K562 (cell line): ENCODE results near the gene BSCL2. TPM values are rescaled to one million over a fixed set of nuclear protein-coding genes. Genes with fewer than 3 reads are reported as not detected.
"Not testable (repeated sequence)": the region's sequence is repeated elsewhere in the genome, so short reads cannot be mapped to it uniquely, and the experiment has no call there.

Experiments used
- ATAC-seq: fragments of 200-7000 bp; cut with Tn5 transposase; 3 replicates; pipeline ENCODE4 v1.9.1; 2020; ENCODE audit warnings: moderate library complexity
- BruUV-seq: library from RNA; stranded (reverse); fragments of 400-500 nt; replicated peaks from 2 replicates; lab custom pipeline; 2021; lab: Mats Ljungman, UMichigan
- CTCF ChIA-PET: fragments of 300-600 bp; formaldehyde crosslinking; extraction: SDS; loops from one replicate; lab custom pipeline; 2021; ENCODE audit warnings: low intra/inter-chr PET ratio; lab: Yijun Ruan, JAX
- POLR2A ChIA-PET: fragments of 300-600, 350-650 bp; sonication (Branson Sonifier 250); formaldehyde crosslinking; extraction: SDS; loops from one replicate; lab custom pipeline; 2021; ENCODE audit warnings: antibody characterized with exemption, inconsistent platforms; lab: Yijun Ruan, JAX
- DNase-seq, 4 experiments: peaks; one replicate each; pipeline versions ENCODE4 v3.0.0 to v3.0.0-alpha.2; 2011 to 2018; ENCODE audit warnings: low spot score in 3 of 4, mixed read lengths in 3 of 4; ENCODE audit errors: extremely low read depth in 1 of 4
- FAIRE-seq: peaks from 2 replicates; lab custom pipeline; 2011; peaks lifted over from hg19 to GRCh38; lab: Jason Lieb, UNC
- H2AFZ ChIP-seq: 2 replicates; pipeline ENCODE4 v1.6.0; 2011; ENCODE audit warnings: low read depth, low read length, control low read depth, inconsistent platforms
- H3K27ac ChIP-seq: fragments of 200-600 bp; 3 replicates; pipeline ENCODE4 v1.8.0; 2011; ENCODE audit warnings: low read depth, mild to moderate bottlenecking, control low read depth, inconsistent platforms, low read length, moderate library complexity, mixed read lengths; ENCODE audit errors: extremely low read depth
- H3K27me3 ChIP-seq, 2 experiments: fragments of 300-600 bp in 1 of 2; 2 replicates in 1 of 2; 3 replicates in 1 of 2; pipeline versions ENCODE4 v1.6.0 to v1.8.0; 2011; ENCODE audit warnings: inconsistent platforms in 2 of 2, low read length in 2 of 2, mild to moderate bottlenecking in 1 of 2, mixed read lengths in 1 of 2, moderate library complexity in 1 of 2; ENCODE audit not compliant: control insufficient read depth in 2 of 2, insufficient read depth in 2 of 2
- H3K36me3 ChIP-seq: fragments of 300-600 bp; 3 replicates; pipeline ENCODE4 v1.8.0; 2011; ENCODE audit warnings: mild to moderate bottlenecking, low read length, inconsistent platforms; ENCODE audit not compliant: control insufficient read depth, insufficient read depth
- H3K4me1 ChIP-seq, 2 experiments: fragments of 200-600 bp in 1 of 2; replicated peaks in 1 of 2; 2 replicates in 1 of 2; 3 replicates in 1 of 2; pipeline versions ENCODE4 v1.5.1 to v1.8.0; 2011; ENCODE audit warnings: inconsistent platforms in 2 of 2, low read length in 2 of 2, mild to moderate bottlenecking in 1 of 2, mixed read lengths in 1 of 2, moderate library complexity in 1 of 2; ENCODE audit not compliant: control insufficient read depth in 2 of 2, insufficient read depth in 2 of 2
- H3K4me2 ChIP-seq: 2 replicates; pipeline ENCODE4 v1.6.1; 2011; ENCODE audit warnings: low read length, control low read depth, inconsistent platforms, mixed read lengths; ENCODE audit not compliant: insufficient read depth
- H3K4me3 ChIP-seq: fragments of 200-600 bp; sonication (generic), shearing (Covaris generic); 2 replicates; pipeline ENCODE4 v1.5.1; 2016; ENCODE audit warnings: control low read depth, inconsistent platforms
- H3K79me2 ChIP-seq: fragments of 200-600 bp; 3 replicates; pipeline ENCODE4 v1.8.0; 2011; ENCODE audit warnings: low read length, inconsistent platforms; ENCODE audit not compliant: control insufficient read depth, insufficient read depth
- H3K9ac ChIP-seq, 2 experiments: 2 replicates each; pipeline versions ENCODE4 v1.6.0 to v1.6.1; 2011; ENCODE audit warnings: low read depth in 2 of 2, low read length in 2 of 2, control low read depth in 1 of 2, inconsistent platforms in 1 of 2, mild to moderate bottlenecking in 1 of 2, mixed read lengths in 1 of 2; ENCODE audit not compliant: insufficient read depth in 1 of 2
- H3K9me1 ChIP-seq: one replicate; pipeline ENCODE4 v1.6.0; 2011; ENCODE audit warnings: inconsistent platforms, mild to moderate bottlenecking, low read length, moderate library complexity; ENCODE audit not compliant: control insufficient read depth, insufficient read depth
- H3K9me3 ChIP-seq: replicated peaks from 2 replicates; pipeline ENCODE4 v1.5.1; 2011; ENCODE audit warnings: low read depth, low read length, inconsistent platforms; ENCODE audit not compliant: control insufficient read depth, insufficient read depth
- H4K20me1 ChIP-seq: replicated peaks from 2 replicates; pipeline ENCODE4 v1.6.1; 2011; ENCODE audit warnings: low read length, inconsistent platforms, mixed read lengths; ENCODE audit not compliant: control insufficient read depth, insufficient read depth
- BRCA1 ChIP-seq, 2 experiments: fragments of 450-650 bp in 1 of 2; sonication (generic) in 1 of 2; formaldehyde crosslinking in 1 of 2; IDR thresholded peaks; 2 replicates each; pipeline versions ENCODE4 v1.5.0 to v1.6.1; 2017 to 2020; ENCODE audit warnings: mild to moderate bottlenecking in 1 of 2, missing genetic modification reagents in 1 of 2
- ELF1 ChIP-seq: fragments of 200-800 bp; sonication (Bioruptor generic); IDR thresholded peaks from 2 replicates; pipeline ENCODE4 v1.6.1; 2016; ENCODE audit warnings: missing genetic modification characterization, missing compliant biosample characterization
- ELF4 ChIP-seq: fragments of 450-650 bp; formaldehyde crosslinking; IDR thresholded peaks from 2 replicates; pipeline ENCODE4 v1.4.0; 2022; ENCODE audit warnings: missing genetic modification characterization
- FOXP1 ChIP-seq: sonication (generic); formaldehyde crosslinking; IDR thresholded peaks from 2 replicates; pipeline ENCODE4 v1.8.0; 2022; ENCODE audit warnings: mild to moderate bottlenecking, missing genetic modification reagents
- KLF10 ChIP-seq: fragments of 250-450 bp; sonication (Bioruptor Pico); IDR thresholded peaks from 2 replicates; pipeline ENCODE4 v1.6.1; 2021; ENCODE audit warnings: matching md5 sums
- KLF16 ChIP-seq: IDR thresholded peaks from 2 replicates; pipeline ENCODE4 v1.6.1; 2016; ENCODE audit warnings: antibody characterized with exemption
- LCOR ChIP-seq: sonication (generic); formaldehyde crosslinking; IDR thresholded peaks from 2 replicates; pipeline ENCODE4 v1.8.0; 2022; ENCODE audit warnings: mild to moderate bottlenecking, missing genetic modification reagents
- MEF2A ChIP-seq: IDR thresholded peaks from 2 replicates; pipeline ENCODE4 v1.6.1; 2011; ENCODE audit warnings: low read depth, mild to moderate bottlenecking, low read length, moderate library complexity; ENCODE audit not compliant: control insufficient read depth
- SMAD1 ChIP-seq: fragments of 150-350 bp; IDR thresholded peaks from 2 replicates; pipeline ENCODE4 v1.6.1; 2014; ENCODE audit warnings: low read length, low read depth; ENCODE audit not compliant: partially characterized antibody
- SP1 ChIP-seq: sonication (generic); formaldehyde crosslinking; IDR thresholded peaks from 2 replicates; pipeline ENCODE4 v1.8.1; 2022; ENCODE audit warnings: mild to moderate bottlenecking, missing genetic modification reagents
- SP2 ChIP-seq: IDR thresholded peaks from 2 replicates; pipeline ENCODE4 v1.6.1; 2011; ENCODE audit warnings: mild to moderate bottlenecking, low read depth, low read length, moderate library complexity; ENCODE audit not compliant: poor library complexity, severe bottlenecking; ENCODE audit errors: extremely low read depth
- TEAD1 ChIP-seq, 2 experiments: fragments of 450-650 bp in 1 of 2; sonication (generic) in 1 of 2; formaldehyde crosslinking; IDR thresholded peaks; 2 replicates each; pipeline versions ENCODE4 v1.4.0 to v1.8.0; 2020 to 2022; ENCODE audit warnings: mild to moderate bottlenecking in 2 of 2, missing genetic modification reagents in 1 of 2
- ZBTB8A ChIP-seq: fragments of 450-650 bp; IDR thresholded peaks from 2 replicates; pipeline ENCODE4 v1.6.1; 2018; ENCODE audit warnings: mild to moderate bottlenecking, moderate library complexity; ENCODE audit not compliant: partially characterized antibody
- ZNF121 ChIP-seq: sonication (generic); formaldehyde crosslinking; conservative IDR thresholded peaks from 2 replicates; pipeline ENCODE4 v1.8.0; 2022; ENCODE audit warnings: missing genetic modification reagents
- WGBS: fragments of 100-300 bp; shearing (Covaris generic); methylation state at CpG from one replicate; pipeline ENCODE4 v1.1.6; 2016; ENCODE audit warnings: low coverage, mixed read lengths; ENCODE audit not compliant: insufficient coverage; ENCODE audit errors: missing lambda C conversion rate; 5-methylcytosine and 5-hydroxymethylcytosine counted together
- in situ Hi-C: fragments of 300-500 bp; cut with MboI; formaldehyde crosslinking; loops from 4 replicates; pipeline ENCODE4 v1.15.0; 2018; ENCODE audit warnings: inconsistent platforms, mixed read lengths
- intact Hi-C: fragments of 100-400 bp; cut with micrococcal nuclease; formaldehyde crosslinking; loops from 2 replicates; pipeline ENCODE4 v1.14.2; 2022
- polyA plus RNA-seq, 8 experiments: library from polyadenylated mRNA; depleted of rRNA in 4 of 8; stranded (reverse) in 5 of 8; unstranded in 3 of 8; fragments of >200 nt; fragmentation: Nextera tagmentation in 2 of 8; fragmentation: Illumina TruSeq in 1 of 8; extraction: Ambion mirVana in 2 of 8; extraction: Trizol in 1 of 8; gene quantifications; 2 replicates each; pipeline versions ENCODE4 v1.2.1 to v1.2.3, GENCODE V29; 2011 to 2014; ENCODE audit warnings: inconsistent platforms in 1 of 8, missing spikeins in 1 of 8
- total RNA-seq, 7 experiments: library from RNA; depleted of rRNA in 6 of 7; stranded (reverse); fragments of >200 nt in 6 of 7; fragmentation: Illumina TruSeq in 2 of 7; extraction: Trizol in 2 of 7; gene quantifications; 2 replicates each; pipeline versions ENCODE4 v1.2.1 to v1.2.3, GENCODE V29; 2011 to 2021; ENCODE audit warnings: low replicate concordance in 1 of 7
- TF ChIP-seq, protein P1 (sequence below): sonication (generic); IDR thresholded peaks from 2 replicates; pipeline ENCODE4 v1.6.1; 2016
- TF ChIP-seq, protein P2 (sequence below): sonication (generic); formaldehyde crosslinking; IDR thresholded peaks from 2 replicates; pipeline ENCODE4 v1.8.0; 2022; ENCODE audit warnings: mild to moderate bottlenecking, missing genetic modification reagents

BSCL2 gene
- total and polyA plus RNA-seq, 9 of the 15 experiments (the other 6 are each of a cell fraction or from before 2014, with no cell fraction given): 18.9 to 51.7 (median 35.2) TPM

DNA sequence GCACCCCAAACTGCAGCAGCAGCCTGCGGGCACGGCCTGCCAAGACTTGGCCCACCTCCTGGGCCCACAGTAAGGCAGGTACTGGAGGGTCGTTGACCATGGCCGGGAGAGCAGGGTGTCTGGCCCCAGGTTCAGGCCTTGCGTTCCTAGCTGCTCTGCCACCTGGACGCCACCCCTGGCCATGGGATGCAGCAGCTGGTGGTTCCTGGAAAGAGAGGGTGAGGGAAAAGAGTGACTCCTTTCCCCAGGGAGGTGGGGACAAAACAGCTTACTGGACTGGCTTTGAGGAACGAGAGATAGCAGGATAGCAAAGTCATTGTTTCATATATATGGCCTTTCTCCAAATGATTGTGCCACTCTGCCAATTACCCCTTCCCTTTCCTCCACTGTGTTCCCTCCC, 1.8 kb downstream of the BSCL2 start (continued):
- TF ChIP-seq, protein P1, sequence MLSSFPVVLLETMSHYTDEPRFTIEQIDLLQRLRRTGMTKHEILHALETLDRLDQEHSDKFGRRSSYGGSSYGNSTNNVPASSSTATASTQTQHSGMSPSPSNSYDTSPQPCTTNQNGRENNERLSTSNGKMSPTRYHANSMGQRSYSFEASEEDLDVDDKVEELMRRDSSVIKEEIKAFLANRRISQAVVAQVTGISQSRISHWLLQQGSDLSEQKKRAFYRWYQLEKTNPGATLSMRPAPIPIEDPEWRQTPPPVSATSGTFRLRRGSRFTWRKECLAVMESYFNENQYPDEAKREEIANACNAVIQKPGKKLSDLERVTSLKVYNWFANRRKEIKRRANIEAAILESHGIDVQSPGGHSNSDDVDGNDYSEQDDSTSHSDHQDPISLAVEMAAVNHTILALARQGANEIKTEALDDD: no peak
- TF ChIP-seq ZNF121 (CRISPR knock-in tag) (no peak), ELF4 (CRISPR knock-in tag) (no peak), SMAD1 (no peak), MEF2A (no peak), KLF10 (CRISPR knock-in tag) (no peak), ZBTB8A (no peak), FOXP1 (0 out of 2 replicates have a peak, but pooled peaks have one; percentile 7), SP1 (no peak), BRCA1 (IDR thresholded peaks at IDR 0.05) (no peak), BRCA1 (CRISPR knock-in tag; IDR thresholded peaks at IDR 0.05) (no peak), SP2 (no peak), LCOR (no peak), KLF16 (no peak), ELF1 (tag) (no peak), TEAD1 (CRISPR knock-in tag; IDR thresholded peaks at IDR 0.05) (peak in 1 of 2 experiments; percentile 67; a peak in 1 of 4 replicates)
- TF ChIP-seq, protein P2, sequence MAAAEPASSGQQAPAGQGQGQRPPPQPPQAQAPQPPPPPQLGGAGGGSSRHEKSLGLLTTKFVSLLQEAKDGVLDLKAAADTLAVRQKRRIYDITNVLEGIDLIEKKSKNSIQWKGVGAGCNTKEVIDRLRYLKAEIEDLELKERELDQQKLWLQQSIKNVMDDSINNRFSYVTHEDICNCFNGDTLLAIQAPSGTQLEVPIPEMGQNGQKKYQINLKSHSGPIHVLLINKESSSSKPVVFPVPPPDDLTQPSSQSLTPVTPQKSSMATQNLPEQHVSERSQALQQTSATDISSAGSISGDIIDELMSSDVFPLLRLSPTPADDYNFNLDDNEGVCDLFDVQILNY (CRISPR knock-in tag): no peak

DNA sequence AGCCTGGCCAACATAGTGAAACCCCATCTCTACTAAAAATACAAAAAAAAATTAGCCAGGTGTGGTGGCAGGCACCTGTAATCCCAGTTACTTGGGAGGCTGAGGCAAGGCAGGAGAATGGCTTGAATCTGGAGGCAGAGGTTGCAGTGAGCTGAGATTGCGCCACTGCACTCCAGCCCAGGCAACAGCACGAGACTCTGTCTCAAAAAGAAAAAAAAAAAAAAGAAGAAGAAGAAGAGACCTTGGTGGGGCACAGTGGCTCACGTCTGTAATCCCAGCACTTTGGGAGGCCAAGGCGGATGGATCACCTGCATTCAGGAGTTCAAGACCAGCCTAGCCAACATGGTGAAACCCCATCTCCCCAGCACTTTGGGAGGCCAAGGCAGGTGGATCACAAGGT, 3.3 kb downstream of the BSCL2 start:
- H3K9ac ChIP-seq, H2AFZ ChIP-seq, H3K9me3 ChIP-seq, BruUV-seq, ATAC-seq, CTCF ChIA-PET, intact Hi-C loops, H3K27ac ChIP-seq, DNase-seq, H4K20me1 ChIP-seq, FAIRE-seq, H3K4me2 ChIP-seq, in situ Hi-C loops, H3K9me1 ChIP-seq, H3K4me3 ChIP-seq, H3K27me3 ChIP-seq: not testable (repeated sequence)
- H3K4me1 ChIP-seq: peaks cover 29 to 35% of the 10 kb centered on the region in 2 experiments
- POLR2A ChIA-PET: interaction anchor here (0.6 to 1.2 kb wide), 3 partner anchors 15 to 50 kb away, joined by 3 to 4 read pairs (median 3); partner anchors contain the start of genes C11orf98, CSKMT and LRRN4CL
- H3K36me3 ChIP-seq: peaks cover 55% of the 10 kb centered on the region
- WGBS: 96% methylated on average over 3 of the region's 4 CpGs
- peaks cover 14% of the 10 kb centered on the region for H3K79me2 ChIP-seq
